HG02763 (cell line): ENCODE results near the gene CFAP52.
"Not testable (repeated sequence)": the region's sequence is repeated elsewhere in the genome, so short reads cannot be mapped to it uniquely, and the experiment has no call there.

Source experiments
- ATAC-seq: cut with Tn5 transposase; IDR thresholded peaks from one replicate; pipeline ENCODE4 v1.9.1; 2021; ENCODE audit warnings: mild to moderate bottlenecking, moderate library complexity; ENCODE audit not compliant: unreplicated experiment

CFAP52 gene

DNA sequence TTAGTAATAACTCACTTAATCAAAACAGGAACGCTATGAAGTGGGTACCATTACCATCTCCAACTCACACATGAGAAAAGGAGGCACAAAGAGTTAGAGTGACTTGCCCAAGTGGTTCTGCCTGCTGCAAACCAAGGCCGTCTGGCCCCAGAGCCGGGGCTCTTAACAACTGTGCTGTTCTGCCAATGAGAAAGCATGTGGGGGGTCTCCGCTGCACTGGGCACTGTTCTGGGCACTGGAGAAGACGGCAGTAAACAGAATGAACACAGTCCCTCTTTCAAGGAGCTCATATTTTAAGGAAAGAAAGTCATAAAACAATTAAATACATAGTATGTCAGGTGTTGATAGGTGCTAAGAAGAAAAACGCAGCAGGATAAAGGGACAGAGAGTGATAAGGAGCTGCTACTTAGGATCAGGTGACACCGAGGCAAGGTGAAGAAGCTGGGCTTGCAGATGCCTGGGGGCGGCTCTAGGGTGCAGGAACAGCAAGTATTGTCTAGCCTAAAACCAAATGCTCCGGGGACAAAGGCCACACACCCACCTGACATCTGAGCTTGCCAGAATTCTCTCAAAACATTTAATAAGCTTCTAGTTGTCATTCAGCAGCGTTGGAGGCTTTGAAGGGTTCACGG lies 7.4 kb upstream of the CFAP52 start:
- ATAC-seq: no peak

DNA sequence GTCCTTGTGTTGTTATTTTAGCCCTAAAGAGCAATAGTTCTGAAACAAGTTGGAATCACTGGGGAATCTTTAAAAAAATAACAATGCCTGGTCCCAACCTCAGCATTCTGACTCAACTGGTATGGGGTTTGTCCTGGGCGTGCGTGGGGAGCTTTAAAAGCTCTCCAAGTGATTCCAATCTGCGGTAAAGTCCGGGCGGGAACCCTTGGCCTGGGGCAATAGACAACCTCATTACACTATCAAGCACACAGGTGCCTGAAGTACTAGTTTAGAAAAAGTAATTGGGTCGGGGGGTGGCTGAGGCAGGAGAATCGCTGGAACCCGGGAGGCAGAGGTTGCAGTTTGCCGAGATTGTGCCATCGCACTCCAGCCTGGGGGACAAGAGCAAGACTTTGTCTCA lies 5.2 kb upstream of the CFAP52 start:
- ATAC-seq: no peak

- ATAC-seq: peak; percentile 93
Measured at GRCh38 chr17:9575381-9576101, 901 bp upstream of the CFAP52 start, which contains the start of gene STX8. Gene STX8 (minus strand): TSS chr17:9575820. CDS start chr17:9575808, 12 bp downstream.

DNA sequence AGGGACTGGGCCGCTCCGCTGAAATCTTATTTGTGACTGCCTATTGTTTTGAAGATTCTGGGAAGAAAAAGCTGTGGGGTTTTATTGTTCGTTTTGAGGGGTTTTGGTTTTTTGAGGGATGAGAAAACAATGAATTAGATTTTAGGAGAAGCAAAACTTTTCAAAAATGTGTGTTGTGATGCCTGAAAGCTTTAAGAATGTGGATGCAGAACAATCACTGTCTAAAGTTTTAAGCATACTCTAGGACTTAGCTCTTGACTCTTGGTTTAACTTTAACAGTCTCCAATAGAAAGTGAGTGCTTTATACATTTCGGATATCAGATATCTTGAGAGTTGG lies 899 bp downstream of the CFAP52 start:
- no peak for ATAC-seq

- ATAC-seq: no peak
Measured at GRCh38 chr17:9587969-9588656, 11.7 kb downstream of the CFAP52 start.

DNA sequence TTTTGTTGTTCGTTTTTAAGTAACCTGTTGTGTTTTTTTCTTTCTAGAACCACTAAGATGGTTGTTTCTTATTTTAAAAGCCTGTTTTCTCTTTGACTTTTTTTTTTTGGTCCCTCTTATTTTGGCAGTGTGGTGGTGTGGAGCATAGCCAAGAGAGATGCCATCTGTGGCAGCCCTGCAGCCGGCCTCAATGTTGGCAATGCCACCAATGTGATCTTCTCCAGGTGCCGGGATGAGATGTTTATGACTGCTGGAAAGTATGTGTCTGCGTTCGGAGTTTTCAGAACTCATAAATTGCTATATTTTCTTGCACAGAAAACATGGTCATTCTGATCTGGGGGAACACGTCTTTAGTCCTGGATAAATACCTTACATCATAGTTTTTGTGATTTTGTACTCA lies 17.6 kb downstream of the CFAP52 start:
- no peak for ATAC-seq

DNA sequence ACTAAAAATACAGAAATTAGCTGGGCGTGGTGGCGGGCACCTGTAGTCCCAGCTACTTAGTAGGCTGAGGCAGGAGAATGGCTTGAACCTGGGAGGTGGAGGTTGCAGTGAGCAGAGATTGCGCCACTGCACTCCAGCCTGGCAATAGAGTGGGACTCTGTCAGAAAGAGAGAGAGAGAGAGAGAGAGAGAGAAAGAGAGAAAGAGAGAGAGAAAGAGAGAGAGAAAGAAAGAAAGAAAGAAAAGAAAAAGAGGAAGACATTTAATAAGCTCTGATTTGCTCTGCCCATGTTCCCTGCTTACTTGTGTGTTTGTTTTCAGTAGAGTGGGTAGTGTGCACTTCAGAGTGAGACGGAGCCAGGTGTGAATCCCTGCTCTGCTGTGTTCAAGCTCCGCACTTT lies 21.2 kb downstream of the CFAP52 start:
- ATAC-seq: not testable (repeated sequence)

GRCh38 chr17:9598661-9599060 lies 22.2 kb downstream of the CFAP52 start:
- no peak for ATAC-seq

GRCh38 chr17:9604583-9604982 lies 28.1 kb downstream of the CFAP52 start:
- not testable (repeated sequence) for ATAC-seq

- ATAC-seq: no peak
Measured at GRCh38 chr17:9606453-9606852, 30.0 kb downstream of the CFAP52 start.

DNA sequence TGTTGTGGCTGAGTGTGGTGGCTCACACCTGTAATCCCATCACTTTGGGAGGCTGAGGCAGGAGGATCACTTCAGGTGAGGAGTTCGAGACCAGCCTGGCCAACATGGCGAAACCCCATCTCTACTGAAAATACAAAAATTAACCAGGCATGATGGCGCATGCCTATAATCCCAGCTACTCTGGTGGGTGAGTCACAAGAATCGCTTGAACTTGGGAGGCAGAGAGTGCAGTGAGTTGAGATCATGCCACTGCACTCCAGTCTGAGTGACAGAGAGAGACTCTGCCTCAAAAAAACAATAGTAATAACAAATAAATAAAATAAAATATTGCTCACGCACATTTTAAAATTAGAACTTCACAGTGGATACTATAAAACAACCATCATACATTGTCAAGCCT lies 30.6 kb downstream of the CFAP52 start:
- ATAC-seq: not testable (repeated sequence)

DNA sequence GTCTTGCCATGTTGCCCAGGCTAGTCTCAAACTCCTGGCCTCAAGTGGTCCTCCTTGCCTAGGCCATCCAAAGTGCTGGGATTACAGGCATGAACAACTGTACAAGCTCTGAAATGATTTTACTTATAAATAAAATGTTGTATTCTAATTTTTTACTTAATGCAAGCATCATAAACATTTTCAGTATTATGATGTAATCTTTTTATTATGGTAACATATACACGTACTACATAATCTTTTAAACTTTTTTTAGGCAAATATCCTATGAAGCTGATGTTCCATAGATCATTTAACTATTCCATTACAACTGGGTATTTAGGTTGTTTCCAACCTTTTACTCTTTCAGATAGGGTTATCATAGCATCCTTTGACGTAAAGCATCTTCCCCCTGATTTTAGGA lies 35.1 kb downstream of the CFAP52 start:
- no peak for ATAC-seq

- ATAC-seq: no peak
Measured at GRCh38 chr17:9612006-9612405, 35.6 kb downstream of the CFAP52 start.

- ATAC-seq: no peak
Measured at GRCh38 chr17:9615486-9615885, 39.0 kb downstream of the CFAP52 start.

DNA sequence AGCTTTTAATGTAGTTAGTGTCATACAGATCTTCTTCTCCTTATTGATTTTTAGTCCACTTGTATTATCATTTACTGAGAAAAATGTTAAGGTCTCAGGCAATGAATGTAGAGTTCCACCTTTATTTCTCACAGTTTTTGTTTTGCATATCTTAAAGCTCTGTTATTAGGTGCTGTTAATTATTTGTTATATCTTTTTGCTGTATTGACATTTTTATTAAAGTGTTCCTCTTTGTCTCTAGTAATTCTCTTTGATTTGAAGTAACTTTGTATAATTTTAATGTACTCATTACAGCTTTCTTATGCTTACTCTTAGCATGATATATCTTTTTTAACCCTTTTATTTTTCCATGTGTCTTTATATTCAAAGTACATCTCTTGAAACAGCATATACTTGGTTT lies 46.5 kb downstream of the CFAP52 start:
- no peak for ATAC-seq

- no peak for ATAC-seq
Measured at GRCh38 chr17:9628509-9628908, 52.1 kb downstream of the CFAP52 start.

DNA sequence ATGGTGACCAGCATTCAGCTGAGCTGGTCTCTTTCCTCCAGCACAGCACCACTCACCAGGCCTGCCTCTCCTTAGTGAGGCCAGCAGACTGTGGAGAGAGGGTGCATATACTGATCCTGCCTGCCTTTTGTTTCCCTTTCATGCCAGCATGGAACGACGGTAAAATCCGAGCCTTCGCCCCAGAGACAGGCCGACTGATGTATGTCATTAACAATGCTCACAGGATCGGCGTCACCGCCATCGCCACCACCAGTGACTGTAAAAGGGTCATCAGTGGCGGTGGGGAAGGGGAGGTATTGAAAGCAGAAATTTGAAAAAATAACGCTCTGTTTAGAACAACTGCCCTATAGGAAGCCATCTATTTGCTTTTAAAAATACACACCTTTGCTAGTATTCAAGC lies 56.3 kb downstream of the CFAP52 start:
- ATAC-seq: no peak

DNA sequence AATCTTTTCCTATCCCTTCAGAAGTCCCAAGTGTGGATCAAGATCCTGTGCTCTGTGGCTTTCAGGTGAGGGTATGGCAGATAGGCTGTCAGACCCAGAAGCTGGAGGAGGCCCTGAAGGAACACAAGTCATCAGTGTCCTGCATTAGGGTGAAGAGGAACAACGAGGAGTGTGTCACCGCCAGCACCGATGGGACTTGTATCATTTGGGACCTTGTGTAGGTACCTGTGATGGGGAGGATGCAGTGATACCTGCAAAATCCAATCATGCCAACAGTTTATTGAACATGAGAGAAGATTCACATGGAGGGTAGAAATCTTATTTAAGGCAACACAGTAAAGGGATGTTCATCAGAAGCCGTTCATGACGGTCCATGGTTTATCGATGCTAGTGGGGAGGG lies 58.9 kb downstream of the CFAP52 start:
- no peak for ATAC-seq

DNA sequence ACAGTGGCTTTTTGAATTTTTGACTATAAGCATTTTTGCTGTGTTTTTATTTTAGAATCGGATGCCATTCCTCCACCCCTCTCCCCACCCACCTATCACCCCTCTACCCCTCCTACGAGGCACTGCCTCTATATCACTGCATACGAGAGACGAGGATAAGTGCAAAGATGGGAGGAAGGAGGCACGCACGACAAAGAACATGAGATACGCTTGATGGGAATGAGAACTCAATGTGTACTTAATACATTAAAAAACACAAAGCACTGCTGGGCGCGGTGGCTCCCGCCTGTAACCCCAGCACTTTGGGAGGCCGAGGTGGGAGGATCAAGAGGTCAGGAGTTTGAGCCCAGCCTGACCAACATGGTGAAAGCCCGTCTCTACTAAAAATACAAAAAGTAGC lies 60.1 kb downstream of the CFAP52 start:
- no peak for ATAC-seq

DNA sequence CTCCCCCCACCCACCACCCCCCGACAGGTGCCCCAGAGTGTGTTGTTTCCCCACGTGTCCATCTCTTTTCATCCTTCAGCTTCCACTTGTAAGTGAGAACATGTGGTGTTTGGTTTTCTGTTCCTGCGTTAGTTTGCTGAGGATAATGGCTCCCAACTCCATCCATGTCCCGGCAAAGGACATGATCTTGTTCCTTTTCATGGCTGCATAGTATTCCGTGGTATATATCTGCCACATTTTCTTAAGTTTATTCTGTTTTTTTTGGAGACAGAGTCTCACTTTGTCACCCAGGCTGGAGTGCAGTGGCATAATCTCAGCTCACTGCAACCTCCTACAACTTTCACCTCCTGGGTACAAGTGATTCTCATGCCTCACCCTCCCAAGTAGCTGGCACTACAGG lies 63.9 kb downstream of the CFAP52 start:
- not testable (repeated sequence) for ATAC-seq

DNA sequence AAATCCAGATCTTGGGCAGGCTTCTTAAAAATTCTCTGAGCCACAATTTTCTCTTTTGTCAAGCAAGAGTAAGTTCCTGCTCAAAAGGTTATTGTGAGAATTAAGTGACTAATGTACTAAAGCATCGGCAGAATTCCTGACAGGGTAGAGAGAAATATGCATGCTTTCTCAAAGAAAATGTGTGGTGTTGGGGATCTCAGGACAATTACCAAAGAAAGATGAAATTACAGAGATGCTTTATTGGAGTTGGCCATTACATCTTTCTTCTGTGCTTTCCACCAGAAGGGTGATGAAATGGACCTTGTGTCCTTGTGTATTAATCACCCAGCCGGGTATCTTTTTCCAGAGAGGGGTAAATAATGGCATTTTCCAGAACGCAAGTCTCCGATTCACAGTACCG lies 67.2 kb downstream of the CFAP52 start:
- no peak for ATAC-seq
